ENCODE measurements around the gene MAD1L1.

- no peak for TF ChIP-seq CTCF (conservative IDR thresholded peaks at IDR 0.05; ENCODE audit: low read depth, low read length)
- no peak for TF ChIP-seq MAFK (IDR thresholded peaks at IDR 0.05; ENCODE audit: low read depth, low read length)
- TF ChIP-seq MXI1 (IDR thresholded peaks at IDR 0.05; ENCODE audit: borderline replicate concordance, low read depth, low read length) = no peak
- no peak for TF ChIP-seq RFX5 (IDR thresholded peaks at IDR 0.05; ENCODE audit: low read depth, low read length)
- TF ChIP-seq CEBPB (IDR thresholded peaks at IDR 0.05; ENCODE audit: low read depth, low read length) = no peak
- no peak for TF ChIP-seq RAD21 (IDR thresholded peaks at IDR 0.05; ENCODE audit: low read length)
- TF ChIP-seq POLR2A (IDR thresholded peaks at IDR 0.05; ENCODE audit: low read depth, low read length) = no peak
- TF ChIP-seq SMC3 (IDR thresholded peaks at IDR 0.05; ENCODE audit: low read depth, low read length) = no peak
- TF ChIP-seq, protein P1, sequence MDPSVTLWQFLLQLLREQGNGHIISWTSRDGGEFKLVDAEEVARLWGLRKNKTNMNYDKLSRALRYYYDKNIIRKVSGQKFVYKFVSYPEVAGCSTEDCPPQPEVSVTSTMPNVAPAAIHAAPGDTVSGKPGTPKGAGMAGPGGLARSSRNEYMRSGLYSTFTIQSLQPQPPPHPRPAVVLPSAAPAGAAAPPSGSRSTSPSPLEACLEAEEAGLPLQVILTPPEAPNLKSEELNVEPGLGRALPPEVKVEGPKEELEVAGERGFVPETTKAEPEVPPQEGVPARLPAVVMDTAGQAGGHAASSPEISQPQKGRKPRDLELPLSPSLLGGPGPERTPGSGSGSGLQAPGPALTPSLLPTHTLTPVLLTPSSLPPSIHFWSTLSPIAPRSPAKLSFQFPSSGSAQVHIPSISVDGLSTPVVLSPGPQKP (IDR thresholded peaks at IDR 0.05; ENCODE audit: borderline replicate concordance, low read depth, low read length) = no peak
- TF ChIP-seq MAZ (IDR thresholded peaks at IDR 0.05; ENCODE audit: borderline replicate concordance, low read depth, low read length) = no peak
Measured at GRCh38 chr7:2270495-2270894, 37.8 kb upstream of the MAD1L1 start.
